Nephron (organoid): Measurements from ENCODE around the gene ACAT2.

Source experiments
- H3K27ac Mint-ChIP-seq, 3 experiments: 2 replicates each; pipeline ENCODE4 v1.8.0; 2020; ENCODE audit warnings: mixed read lengths in 3 of 3, mild to moderate bottlenecking in 2 of 3, moderate library complexity in 1 of 3
- H3K27me3 Mint-ChIP-seq: 2 replicates; pipeline ENCODE4 v1.8.0; 2021; ENCODE audit warnings: low read depth, mild to moderate bottlenecking, moderate library complexity, mixed read lengths
- H3K36me3 Mint-ChIP-seq: 2 replicates; pipeline ENCODE4 v1.8.0; 2020; ENCODE audit warnings: low read depth, mixed read lengths
- H3K4me1 Mint-ChIP-seq: 2 replicates; pipeline ENCODE4 v1.8.0; 2020; ENCODE audit warnings: mixed read lengths
- H3K4me3 Mint-ChIP-seq, 3 experiments: 2 replicates each; pipeline ENCODE4 v1.8.0; 2020; ENCODE audit warnings: mild to moderate bottlenecking in 3 of 3, mixed read lengths in 3 of 3, moderate library complexity in 2 of 3
- H3K9me3 Mint-ChIP-seq: 2 replicates; pipeline ENCODE4 v1.8.0; 2020; ENCODE audit warnings: mixed read lengths
- CTCF ChIP-seq, 3 experiments: fragments of 200-600 bp; sonication (generic); IDR thresholded peaks; one replicate each; pipeline ENCODE4 v1.5.0; 2021; ENCODE audit warnings: antibody characterized with exemption in 3 of 3; ENCODE audit not compliant: unreplicated experiment in 3 of 3

Gene ACAT2

GRCh38 chr6:159797554-159797953 is 35.7 kb downstream of the ACAT2 start:
- H3K9me3 Mint-ChIP-seq: no peaks in the 10 kb centered on the region
- no peak for TF ChIP-seq CTCF (IDR thresholded peaks at IDR 0.05; ENCODE audit: unreplicated experiment in 3 of 3)
- H3K36me3 Mint-ChIP-seq: peaks cover 38% of the 10 kb centered on the region
- H3K27ac Mint-ChIP-seq: no peak overlapping the region
- no peaks in the 10 kb centered on the region for H3K27me3 Mint-ChIP-seq
- H3K4me1 Mint-ChIP-seq: peaks cover 2% of the 10 kb centered on the region
- no peak overlapping the region for H3K4me3 Mint-ChIP-seq

- H3K27ac Mint-ChIP-seq: no peak within 1 kb of the TSS
- H3K27me3 Mint-ChIP-seq: peaks cover 5% of the 10 kb centered on the region
- TF ChIP-seq CTCF (IDR thresholded peaks at IDR 0.05; ENCODE audit: unreplicated experiment in 3 of 3): no peak
- no peaks in the 10 kb centered on the region for H3K9me3 Mint-ChIP-seq
- H3K4me1 Mint-ChIP-seq: no peaks in the 10 kb centered on the region
- H3K4me3 Mint-ChIP-seq: no peak within 1 kb of the TSS
- H3K36me3 Mint-ChIP-seq: peaks cover 25% of the 10 kb centered on the region
Measured at GRCh38 chr6:159800141-159800865, 38.5 kb downstream of the ACAT2 start, which contains the start of gene PNLDC1. Gene PNLDC1, plus strand, starts transcription at chr6:159800276. Its CDS starts 32 bp downstream, at chr6:159800308.

DNA sequence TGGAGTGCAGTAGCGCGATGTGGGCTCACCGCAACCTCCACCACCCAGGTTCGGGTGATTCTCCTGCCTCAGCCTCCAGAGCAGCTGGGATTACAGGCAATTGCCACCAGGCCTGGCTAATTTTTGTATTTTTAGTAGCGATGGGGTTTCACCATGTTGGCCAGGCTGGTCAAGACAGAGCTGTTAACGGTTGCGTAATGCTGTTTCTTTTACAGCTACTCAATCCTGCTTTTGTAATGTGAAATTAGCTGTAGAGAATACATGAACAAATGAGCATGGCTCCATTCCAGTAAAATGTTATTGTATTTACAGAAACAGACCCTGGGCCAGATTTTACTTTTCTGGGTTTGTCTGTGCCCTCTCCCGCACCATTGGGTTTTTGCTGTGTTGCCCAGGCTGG is 40.1 kb downstream of the ACAT2 start:
- Mint-ChIP-seq H3K4me1 (no peaks in the 10 kb centered on the region), H3K27me3 (peaks cover 5% of the 10 kb centered on the region), H3K27ac (no peak overlapping the region), H3K36me3 (peaks cover 25% of the 10 kb centered on the region), H3K4me3 (no peak overlapping the region), H3K9me3 (no peaks in the 10 kb centered on the region)
- TF ChIP-seq CTCF (IDR thresholded peaks at IDR 0.05; ENCODE audit: unreplicated experiment in 3 of 3): no peak

DNA sequence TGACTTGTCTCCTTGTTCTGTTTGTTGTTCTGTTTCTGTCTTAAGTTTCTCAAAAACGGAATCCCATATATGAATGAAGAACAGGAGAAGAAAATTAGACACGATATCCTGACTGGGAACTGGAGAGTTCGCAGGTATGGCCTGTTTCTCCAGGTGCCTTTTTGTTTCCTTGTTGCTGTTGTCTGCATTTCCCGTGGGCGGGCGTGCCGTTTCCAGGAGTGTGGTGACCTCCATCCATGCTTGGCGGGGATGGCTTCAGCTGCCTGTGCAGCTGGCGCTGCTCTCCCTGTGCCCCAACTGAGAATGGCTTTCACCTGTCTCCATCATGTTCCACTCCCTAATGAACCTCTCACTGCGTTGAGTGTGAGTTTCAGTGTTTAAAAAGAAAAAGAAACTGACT is 42.7 kb downstream of the ACAT2 start:
- Mint-ChIP-seq H3K27me3 (peaks cover 5% of the 10 kb centered on the region), H3K27ac (no peak overlapping the region), H3K4me3 (no peak overlapping the region), H3K4me1 (no peaks in the 10 kb centered on the region), H3K9me3 (no peaks in the 10 kb centered on the region), H3K36me3 (peaks cover 2% of the 10 kb centered on the region)
- no peak for TF ChIP-seq CTCF (IDR thresholded peaks at IDR 0.05; ENCODE audit: unreplicated experiment in 3 of 3)

GRCh38 chr6:159805440-159806020 is 43.7 kb downstream of the ACAT2 start:
- no peak overlapping the region for H3K27ac Mint-ChIP-seq
- H3K4me1 Mint-ChIP-seq: no peaks in the 10 kb centered on the region
- no peak overlapping the region for H3K4me3 Mint-ChIP-seq
- no peaks in the 10 kb centered on the region for H3K36me3 Mint-ChIP-seq
- H3K27me3 Mint-ChIP-seq: peaks cover 5% of the 10 kb centered on the region
- no peak for TF ChIP-seq CTCF (IDR thresholded peaks at IDR 0.05; ENCODE audit: unreplicated experiment in 3 of 3)
- H3K9me3 Mint-ChIP-seq: no peaks in the 10 kb centered on the region

GRCh38 chr6:159806021-159806458 is 44.2 kb downstream of the ACAT2 start:
- Mint-ChIP-seq H3K4me1 (no peaks in the 10 kb centered on the region), H3K4me3 (no peak overlapping the region), H3K9me3 (no peaks in the 10 kb centered on the region), H3K27me3 (peaks cover 5% of the 10 kb centered on the region), H3K36me3 (no peaks in the 10 kb centered on the region), H3K27ac (no peak overlapping the region)
- no peak for TF ChIP-seq CTCF (IDR thresholded peaks at IDR 0.05; ENCODE audit: unreplicated experiment in 3 of 3)
